ENCODE results near the gene ARHGAP19. TPM values are rescaled to one million over a fixed set of nuclear protein-coding genes. Genes with fewer than 3 reads are reported as not detected.

ARHGAP19 gene
- total RNA-seq, 1 experiment from 2014 or later, result 11.2 TPM

GRCh38 chr10:97180363-97180755 lies 112.1 kb downstream of the ARHGAP19 start:
- Histone ChIP-seq H3K79me2 (ENCODE audit: low read depth) (no peaks in the 10 kb centered on the region), H3K9me3 (ENCODE audit: insufficient read depth, low read depth) (no peaks in the 10 kb centered on the region), H3K9me2 (ENCODE audit: insufficient read depth) (no peaks in the 10 kb centered on the region), H3K4me3 (no peak overlapping the region), H3K27me3 (ENCODE audit: insufficient read depth, low read depth) (peaks cover 56% of the 10 kb centered on the region), H3K4me2 (no peak overlapping the region), H4K20me1 (ENCODE audit: insufficient read depth) (no peaks in the 10 kb centered on the region), H2AFZ (no peak overlapping the region), H3K36me3 (ENCODE audit: low read depth) (no peaks in the 10 kb centered on the region), H3K4me1 (replicated peaks; ENCODE audit: insufficient read depth) (no peaks in the 10 kb centered on the region), H3F3A (ENCODE audit: insufficient read depth, low read depth) (no peaks in the 10 kb centered on the region), H3K27ac (no peak overlapping the region)
- intact Hi-C loops (cut with micrococcal nuclease; ENCODE audit: unreplicated experiment), result no loop called here
- DNase-seq, result no peak
- POLR2A ChIA-PET (ENCODE audit: unreplicated experiment), result no interaction called here
- no TSS peak for BruUV-seq (replicated peaks)
- CTCF ChIA-PET, result no interaction called here
- TF ChIP-seq CTCF (conservative IDR thresholded peaks at IDR 0.05) (no peak), EZH2 (IDR thresholded peaks at IDR 0.05; ENCODE audit: low read depth) (no peak)

- BruUV-seq (replicated peaks), result no TSS peak
- no peak overlapping the region for H3K27ac ChIP-seq
- peaks cover 56% of the 10 kb centered on the region for H3K27me3 ChIP-seq (ENCODE audit: insufficient read depth, low read depth)
- ChIA-PET POLR2A (ENCODE audit: unreplicated experiment) (no interaction called here), CTCF (no interaction called here)
- H3K4me1 ChIP-seq (replicated peaks; ENCODE audit: insufficient read depth), result no peaks in the 10 kb centered on the region
- H3F3A ChIP-seq (ENCODE audit: insufficient read depth, low read depth), result no peaks in the 10 kb centered on the region
- DNase-seq, result no peak
- no peaks in the 10 kb centered on the region for H3K9me2 ChIP-seq (ENCODE audit: insufficient read depth)
- H3K36me3 ChIP-seq (ENCODE audit: low read depth), result no peaks in the 10 kb centered on the region
- H3K4me2 ChIP-seq, result no peak overlapping the region
- H3K9me3 ChIP-seq (ENCODE audit: insufficient read depth, low read depth), result no peaks in the 10 kb centered on the region
- H2AFZ ChIP-seq, result no peak overlapping the region
- H3K79me2 ChIP-seq (ENCODE audit: low read depth), result no peaks in the 10 kb centered on the region
- intact Hi-C loops (cut with micrococcal nuclease; ENCODE audit: unreplicated experiment), result no loop called here
- no peaks in the 10 kb centered on the region for H4K20me1 ChIP-seq (ENCODE audit: insufficient read depth)
- no peak overlapping the region for H3K4me3 ChIP-seq
- TF ChIP-seq EZH2 (IDR thresholded peaks at IDR 0.05; ENCODE audit: low read depth) (no peak), CTCF (conservative IDR thresholded peaks at IDR 0.05) (no peak)
Observed at GRCh38 chr10:97179731-97180362, 112.6 kb downstream of the ARHGAP19 start.

- no peaks in the 10 kb centered on the region for H3K4me1 ChIP-seq (replicated peaks; ENCODE audit: insufficient read depth)
- no peak overlapping the region for H3K4me2 ChIP-seq
- intact Hi-C loops (cut with micrococcal nuclease; ENCODE audit: unreplicated experiment), result no loop called here
- H2AFZ ChIP-seq, result no peak overlapping the region
- H3K9me2 ChIP-seq (ENCODE audit: insufficient read depth), result no peaks in the 10 kb centered on the region
- H3K27ac ChIP-seq, result no peak overlapping the region
- no peak for DNase-seq
- BruUV-seq (replicated peaks), result no TSS peak
- H4K20me1 ChIP-seq (ENCODE audit: insufficient read depth), result no peaks in the 10 kb centered on the region
- H3F3A ChIP-seq (ENCODE audit: insufficient read depth, low read depth), result no peaks in the 10 kb centered on the region
- peaks cover 52% of the 10 kb centered on the region for H3K27me3 ChIP-seq (ENCODE audit: insufficient read depth, low read depth)
- ChIA-PET POLR2A (ENCODE audit: unreplicated experiment) (no interaction called here), CTCF (no interaction called here)
- H3K36me3 ChIP-seq (ENCODE audit: low read depth), result no peaks in the 10 kb centered on the region
- H3K4me3 ChIP-seq, result no peak overlapping the region
- H3K79me2 ChIP-seq (ENCODE audit: low read depth), result no peaks in the 10 kb centered on the region
- TF ChIP-seq EZH2 (IDR thresholded peaks at IDR 0.05; ENCODE audit: low read depth) (no peak), CTCF (conservative IDR thresholded peaks at IDR 0.05) (no peak)
- H3K9me3 ChIP-seq (ENCODE audit: insufficient read depth, low read depth), result no peaks in the 10 kb centered on the region
Observed at GRCh38 chr10:97179311-97179710, 113.1 kb downstream of the ARHGAP19 start.
